GM18858 (cell line): ENCODE measurements around the gene TBCEL.

Experiments
- ATAC-seq: cut with Tn5 transposase; IDR thresholded peaks from one replicate; pipeline ENCODE4 v1.9.1; 2021; ENCODE audit not compliant: unreplicated experiment

Gene TBCEL

GRCh38 chr11:121058941-121059340 lies 35.0 kb downstream of the TBCEL start:
- no peak for ATAC-seq

GRCh38 chr11:121059605-121060004 lies 35.7 kb downstream of the TBCEL start:
- ATAC-seq, result peak; percentile 96

- ATAC-seq, result no peak
Observed at GRCh38 chr11:121063728-121064127, 39.8 kb downstream of the TBCEL start.

- no peak for ATAC-seq
Observed at GRCh38 chr11:121066623-121067022, 42.7 kb downstream of the TBCEL start.

- ATAC-seq, result no peak
Observed at GRCh38 chr11:121067026-121067425, 43.1 kb downstream of the TBCEL start.

- ATAC-seq, result no peak
Observed at GRCh38 chr11:121067453-121067852, 43.6 kb downstream of the TBCEL start.

GRCh38 chr11:121067962-121068647 lies 44.2 kb downstream of the TBCEL start:
- no peak for ATAC-seq

GRCh38 chr11:121068787-121069186 lies 44.9 kb downstream of the TBCEL start:
- ATAC-seq, result no peak

GRCh38 chr11:121070951-121071845 lies 47.3 kb downstream of the TBCEL start:
- no peak for ATAC-seq

GRCh38 chr11:121071846-121072450 lies 48.0 kb downstream of the TBCEL start:
- no peak for ATAC-seq

- no peak for ATAC-seq
Observed at GRCh38 chr11:121081321-121081720, 57.4 kb downstream of the TBCEL start.

GRCh38 chr11:121082219-121082618 lies 58.3 kb downstream of the TBCEL start:
- ATAC-seq, result no peak

GRCh38 chr11:121082670-121083069 lies 58.8 kb downstream of the TBCEL start:
- ATAC-seq, result no peak

GRCh38 chr11:121086866-121087265 lies 63.0 kb downstream of the TBCEL start:
- ATAC-seq, result no peak

GRCh38 chr11:121089566-121089965 lies 65.7 kb downstream of the TBCEL start:
- no peak for ATAC-seq

- no peak for ATAC-seq
Observed at GRCh38 chr11:121090145-121090721, 66.3 kb downstream of the TBCEL start.

GRCh38 chr11:121091492-121092152 lies 67.7 kb downstream of the TBCEL start:
- ATAC-seq, result no peak

- no peak for ATAC-seq
Observed at GRCh38 chr11:121095561-121095960, 71.7 kb downstream of the TBCEL start.

GRCh38 chr11:121099364-121099763 lies 75.5 kb downstream of the TBCEL start:
- no peak for ATAC-seq

- no peak for ATAC-seq
Observed at GRCh38 chr11:121099885-121100284, 76.0 kb downstream of the TBCEL start.

- ATAC-seq, result no peak
Observed at GRCh38 chr11:121100943-121101342, 77.0 kb downstream of the TBCEL start, which contains the start of gene TECTA. TSS of gene TECTA (plus strand) at chr11:121101243. CDS start at chr11:121102666, 1,423 bp downstream.
